Activated CD8-positive, alpha-beta T cell treated with anti-CD3 and anti-CD28 coated beads for 36 hours (primary cell): ENCODE results near the gene HBP1. TPM values are rescaled to one million over a fixed set of nuclear protein-coding genes. Genes with fewer than 3 reads are reported as not detected.
A peak's percentile ranks its signal among the peaks of the same experiment; 100 is the strongest.

Experiments
- ATAC-seq: fragments of 200-7000 bp; cut with Tn5 transposase; one replicate; pipeline ENCODE4 v1.10.0; 2021; ENCODE audit warnings: mild to moderate bottlenecking, moderate library complexity
- CTCF ChIA-PET: fragments of 350-600 bp; sonication (Branson Sonifier 250); formaldehyde crosslinking; loops from one replicate; lab custom pipeline; 2021; ENCODE audit warnings: antibody characterized with exemption; lab: Charles Lee
- POLR2A ChIA-PET: fragments of 350-600 bp; sonication (Branson Sonifier 250); formaldehyde crosslinking; loops from one replicate; lab custom pipeline; 2021; ENCODE audit warnings: antibody characterized with exemption; lab: Charles Lee
- DNase-seq: peaks from one replicate; pipeline ENCODE4 v3.0.0-alpha.2; 2020
- H3K27ac Mint-ChIP-seq: one replicate; pipeline ENCODE4 v1.8.0; 2021; ENCODE audit warnings: mild to moderate bottlenecking, mixed read lengths
- H3K27me3 Mint-ChIP-seq: one replicate; pipeline ENCODE4 v1.8.0; 2021; ENCODE audit warnings: mixed read lengths
- H3K36me3 Mint-ChIP-seq: one replicate; pipeline ENCODE4 v1.8.0; 2021; ENCODE audit warnings: low read depth, mixed read lengths
- H3K4me1 Mint-ChIP-seq: one replicate; pipeline ENCODE4 v1.8.0; 2021; ENCODE audit warnings: low read depth, mixed read lengths
- H3K4me3 Mint-ChIP-seq: one replicate; pipeline ENCODE4 v1.8.0; 2021; ENCODE audit warnings: mild to moderate bottlenecking, moderate library complexity, mixed read lengths
- H3K9me3 Mint-ChIP-seq: one replicate; pipeline ENCODE4 v1.8.0; 2021; ENCODE audit warnings: mixed read lengths
- intact Hi-C: fragments of 100-400 bp; cut with micrococcal nuclease; formaldehyde crosslinking; loops from one replicate; pipeline ENCODE4 v1.10.0; 2022
- total RNA-seq, 2 experiments: library from RNA; stranded (reverse); gene quantifications; one replicate each; pipeline ENCODE4 v1.2.3, GENCODE V29; 2021
- TF ChIP-seq, protein P1 (sequence below): fragments of 200-600 bp; IDR thresholded peaks from one replicate; pipeline ENCODE4 v1.8.0; 2022; ENCODE audit warnings: antibody characterized with exemption, mild to moderate bottlenecking

HBP1 gene, protein sequence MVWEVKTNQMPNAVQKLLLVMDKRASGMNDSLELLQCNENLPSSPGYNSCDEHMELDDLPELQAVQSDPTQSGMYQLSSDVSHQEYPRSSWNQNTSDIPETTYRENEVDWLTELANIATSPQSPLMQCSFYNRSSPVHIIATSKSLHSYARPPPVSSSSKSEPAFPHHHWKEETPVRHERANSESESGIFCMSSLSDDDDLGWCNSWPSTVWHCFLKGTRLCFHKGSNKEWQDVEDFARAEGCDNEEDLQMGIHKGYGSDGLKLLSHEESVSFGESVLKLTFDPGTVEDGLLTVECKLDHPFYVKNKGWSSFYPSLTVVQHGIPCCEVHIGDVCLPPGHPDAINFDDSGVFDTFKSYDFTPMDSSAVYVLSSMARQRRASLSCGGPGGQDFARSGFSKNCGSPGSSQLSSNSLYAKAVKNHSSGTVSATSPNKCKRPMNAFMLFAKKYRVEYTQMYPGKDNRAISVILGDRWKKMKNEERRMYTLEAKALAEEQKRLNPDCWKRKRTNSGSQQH
- 10 to 100 TPM; 23.8 to 30.5 TPM for total RNA-seq

DNA sequence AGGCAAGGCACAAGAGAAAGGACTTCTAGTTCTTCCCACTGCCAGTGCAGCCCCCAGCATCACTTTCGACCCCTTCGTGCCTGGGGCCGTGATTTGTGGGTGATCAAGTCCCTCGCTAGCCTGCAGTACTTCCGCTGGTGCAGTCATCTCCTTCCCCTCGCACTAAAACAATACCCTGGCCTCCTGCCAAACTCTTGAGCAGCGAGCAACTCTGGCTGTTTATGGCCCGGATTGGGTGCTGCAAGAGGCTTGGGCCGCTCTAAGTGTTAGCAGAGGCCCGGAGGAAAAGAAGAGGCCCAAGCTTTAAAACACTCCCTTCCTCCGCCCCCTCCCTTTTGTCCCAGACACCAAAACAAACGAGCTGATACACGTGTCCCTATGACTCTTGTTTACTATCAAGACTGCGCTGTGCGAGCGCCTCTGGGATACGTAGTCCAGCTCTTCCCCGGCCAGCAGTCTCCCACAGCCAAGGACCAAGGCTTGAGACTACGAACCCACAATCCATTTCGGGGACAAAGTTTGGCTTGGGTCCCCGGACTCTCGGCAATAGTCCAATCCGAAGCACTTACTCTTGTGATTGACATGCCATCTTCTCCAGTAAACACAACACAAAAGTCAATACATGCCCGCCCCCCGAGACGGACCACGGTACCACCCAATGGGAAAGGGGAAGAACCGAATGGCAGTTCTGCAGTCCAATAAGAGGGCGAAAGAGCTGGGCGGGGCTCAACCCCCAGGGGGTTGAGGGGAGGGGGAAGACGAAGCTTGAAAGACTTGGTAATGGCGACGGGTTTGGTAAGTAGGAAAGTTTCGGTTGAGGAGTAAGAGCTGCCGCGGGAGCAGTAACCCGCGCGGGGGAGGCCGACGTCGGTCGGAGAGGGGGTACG, at the start of gene HBP1:
TSS of gene HBP1 (plus strand) at position 771 of the 887 bp plus-strand sequence. CDS start 10,891 bp downstream, outside the sequence.
- ATAC-seq (peak; percentile 82), DNase-seq (peak; percentile 99)
- Mint-ChIP-seq H3K27me3 (no peaks in the 10 kb centered on the region), H3K4me3 (peak within 1 kb of the TSS; percentile 90), H3K4me1 (peaks cover 20% of the 10 kb centered on the region), H3K9me3 (no peaks in the 10 kb centered on the region), H3K27ac (peak within 1 kb of the TSS; percentile 99), H3K36me3 (peaks cover 6% of the 10 kb centered on the region)
- TF ChIP-seq, protein P1, sequence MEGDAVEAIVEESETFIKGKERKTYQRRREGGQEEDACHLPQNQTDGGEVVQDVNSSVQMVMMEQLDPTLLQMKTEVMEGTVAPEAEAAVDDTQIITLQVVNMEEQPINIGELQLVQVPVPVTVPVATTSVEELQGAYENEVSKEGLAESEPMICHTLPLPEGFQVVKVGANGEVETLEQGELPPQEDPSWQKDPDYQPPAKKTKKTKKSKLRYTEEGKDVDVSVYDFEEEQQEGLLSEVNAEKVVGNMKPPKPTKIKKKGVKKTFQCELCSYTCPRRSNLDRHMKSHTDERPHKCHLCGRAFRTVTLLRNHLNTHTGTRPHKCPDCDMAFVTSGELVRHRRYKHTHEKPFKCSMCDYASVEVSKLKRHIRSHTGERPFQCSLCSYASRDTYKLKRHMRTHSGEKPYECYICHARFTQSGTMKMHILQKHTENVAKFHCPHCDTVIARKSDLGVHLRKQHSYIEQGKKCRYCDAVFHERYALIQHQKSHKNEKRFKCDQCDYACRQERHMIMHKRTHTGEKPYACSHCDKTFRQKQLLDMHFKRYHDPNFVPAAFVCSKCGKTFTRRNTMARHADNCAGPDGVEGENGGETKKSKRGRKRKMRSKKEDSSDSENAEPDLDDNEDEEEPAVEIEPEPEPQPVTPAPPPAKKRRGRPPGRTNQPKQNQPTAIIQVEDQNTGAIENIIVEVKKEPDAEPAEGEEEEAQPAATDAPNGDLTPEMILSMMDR = no peak
- CTCF ChIA-PET = interaction anchor here (0.6 to 2.3 kb wide), 5 partner anchors 11 to 574 kb away, joined by 3 to 15 read pairs (median 4); no protein-coding TSS in a partner anchor
- intact Hi-C loops = loop anchor here (5.0 kb wide), 2 partner anchors 296 to 506 kb away; partner anchors contain the start of gene CCDC71L
- POLR2A ChIA-PET = interaction anchor here (0.6 to 3.6 kb wide), 12 partner anchors 10 to 884 kb away, joined by 3 to 23 read pairs (median 4); partner anchors contain the start of genes CBLL1, DLD and NAMPT

DNA sequence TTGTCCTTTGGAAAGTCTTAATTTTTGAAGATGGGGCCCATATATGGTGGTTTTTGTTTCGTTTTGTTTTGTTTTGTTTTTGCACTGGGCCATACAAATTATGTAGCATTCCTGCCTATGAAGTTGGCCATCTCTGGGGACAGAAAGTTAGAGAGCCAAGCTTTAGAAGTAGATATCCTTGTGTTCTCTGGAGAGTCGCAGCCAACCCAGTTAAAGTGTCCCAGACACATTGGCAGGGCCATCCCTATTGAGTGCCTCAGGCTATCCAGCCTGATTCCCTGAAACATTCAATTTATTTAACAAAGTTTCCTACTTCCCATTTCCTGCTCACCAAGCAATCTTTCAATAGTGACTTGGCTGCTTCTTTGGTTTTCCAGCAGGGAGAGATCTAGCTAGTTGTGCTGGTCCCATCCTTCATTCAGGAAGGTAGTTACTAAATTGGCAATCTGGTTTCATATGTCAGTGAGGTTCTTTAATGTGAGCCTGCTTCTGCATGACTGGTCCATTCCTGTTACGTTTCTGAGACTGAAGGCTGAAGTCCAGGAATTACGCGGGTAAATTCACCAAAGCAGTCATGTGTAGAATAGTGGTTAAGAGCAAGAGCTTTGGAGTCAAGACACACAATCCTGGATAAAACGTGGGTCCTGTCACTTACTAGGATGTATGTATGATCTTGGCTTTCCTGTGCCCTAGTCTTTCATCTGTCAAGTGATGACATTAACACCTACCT, 49.3 kb upstream of the HBP1 start:
- CTCF ChIA-PET = no interaction called here
- DNase-seq = no peak
- H3K4me3 Mint-ChIP-seq = no peak overlapping the region
- no peak overlapping the region for H3K27ac Mint-ChIP-seq
- intact Hi-C loops = no loop called here
- POLR2A ChIA-PET = no interaction called here
- H3K36me3 Mint-ChIP-seq = no peaks in the 10 kb centered on the region
- TF ChIP-seq, protein P1 = no peak
- no peaks in the 10 kb centered on the region for H3K4me1 Mint-ChIP-seq
- H3K9me3 Mint-ChIP-seq = no peaks in the 10 kb centered on the region
- H3K27me3 Mint-ChIP-seq = no peaks in the 10 kb centered on the region
- ATAC-seq = no peak

DNA sequence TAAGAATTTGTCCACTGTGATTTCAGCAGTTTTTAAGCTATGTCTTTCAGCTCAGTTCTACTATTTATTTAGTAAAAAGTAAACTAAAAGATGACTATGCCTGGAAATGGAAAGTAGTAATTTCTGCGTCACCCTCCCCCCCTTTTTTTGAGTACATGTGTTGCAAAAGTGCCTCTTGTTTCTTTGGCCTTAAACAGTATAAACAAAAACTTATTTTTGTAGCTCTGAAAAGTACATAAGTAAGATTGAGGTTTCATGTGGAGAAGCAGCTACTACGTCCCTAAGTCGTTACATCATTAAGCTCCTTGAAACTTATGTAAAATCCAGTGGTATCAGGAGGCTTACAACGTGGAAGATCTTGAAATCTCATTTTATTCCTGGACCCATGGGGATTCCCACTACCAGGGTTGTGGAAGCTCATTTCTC, 46.3 kb upstream of the HBP1 start:
- ChIA-PET POLR2A (no interaction called here), CTCF (interaction anchor here (1.0 to 1.9 kb wide), 7 partner anchors 10 to 330 kb away, joined by 3 to 8 read pairs (median 3); no protein-coding TSS in a partner anchor)
- intact Hi-C loops = no loop called here
- Mint-ChIP-seq H3K4me1 (peaks cover 14% of the 10 kb centered on the region), H3K9me3 (no peaks in the 10 kb centered on the region), H3K4me3 (no peak overlapping the region), H3K27me3 (no peaks in the 10 kb centered on the region), H3K27ac (no peak overlapping the region), H3K36me3 (no peaks in the 10 kb centered on the region)
- TF ChIP-seq, protein P1 = no peak
- no peak for DNase-seq
- ATAC-seq = no peak

DNA sequence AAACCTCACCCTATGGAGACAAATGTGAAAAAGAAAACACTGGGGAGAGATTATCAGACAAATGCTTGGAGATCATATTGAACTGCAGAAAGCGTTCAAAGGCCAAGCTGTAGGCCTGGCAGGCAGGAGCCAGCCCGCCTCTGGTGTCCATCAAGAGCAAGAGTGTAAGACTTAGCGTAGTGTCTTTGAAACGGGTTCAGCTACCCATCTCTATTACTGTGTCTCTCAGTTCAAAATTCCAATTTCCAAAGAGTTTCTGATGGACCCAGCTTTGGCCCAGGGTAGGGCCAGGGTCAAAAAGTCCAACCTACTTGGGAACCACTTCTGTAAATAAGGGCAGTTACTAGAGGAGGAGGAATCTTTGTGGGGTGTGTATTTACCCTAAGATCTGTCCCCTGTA, 45.4 kb upstream of the HBP1 start:
- intact Hi-C loops = no loop called here
- no peak for ATAC-seq
- TF ChIP-seq, protein P1 = no peak
- H3K4me1 Mint-ChIP-seq = peaks cover 14% of the 10 kb centered on the region
- ChIA-PET POLR2A (no interaction called here), CTCF (interaction anchor here (1.0 to 1.9 kb wide), 6 partner anchors 9 to 331 kb away, joined by 3 to 7 read pairs (median 3); no protein-coding TSS in a partner anchor)
- no peak for DNase-seq
- no peak overlapping the region for H3K4me3 Mint-ChIP-seq
- H3K9me3 Mint-ChIP-seq = no peaks in the 10 kb centered on the region
- no peaks in the 10 kb centered on the region for H3K36me3 Mint-ChIP-seq
- H3K27ac Mint-ChIP-seq = no peak overlapping the region
- no peaks in the 10 kb centered on the region for H3K27me3 Mint-ChIP-seq
